ENCODE results near the gene PPM1N. TPM values are rescaled to one million over a fixed set of nuclear protein-coding genes. Genes with fewer than 3 reads are reported as not detected.

Gene PPM1N
- total and polyA plus RNA-seq, 2 of the 13 experiments (the other 11 are each of a cell fraction or from before 2014, with no cell fraction given) = 0.31 to 1.8 TPM

DNA sequence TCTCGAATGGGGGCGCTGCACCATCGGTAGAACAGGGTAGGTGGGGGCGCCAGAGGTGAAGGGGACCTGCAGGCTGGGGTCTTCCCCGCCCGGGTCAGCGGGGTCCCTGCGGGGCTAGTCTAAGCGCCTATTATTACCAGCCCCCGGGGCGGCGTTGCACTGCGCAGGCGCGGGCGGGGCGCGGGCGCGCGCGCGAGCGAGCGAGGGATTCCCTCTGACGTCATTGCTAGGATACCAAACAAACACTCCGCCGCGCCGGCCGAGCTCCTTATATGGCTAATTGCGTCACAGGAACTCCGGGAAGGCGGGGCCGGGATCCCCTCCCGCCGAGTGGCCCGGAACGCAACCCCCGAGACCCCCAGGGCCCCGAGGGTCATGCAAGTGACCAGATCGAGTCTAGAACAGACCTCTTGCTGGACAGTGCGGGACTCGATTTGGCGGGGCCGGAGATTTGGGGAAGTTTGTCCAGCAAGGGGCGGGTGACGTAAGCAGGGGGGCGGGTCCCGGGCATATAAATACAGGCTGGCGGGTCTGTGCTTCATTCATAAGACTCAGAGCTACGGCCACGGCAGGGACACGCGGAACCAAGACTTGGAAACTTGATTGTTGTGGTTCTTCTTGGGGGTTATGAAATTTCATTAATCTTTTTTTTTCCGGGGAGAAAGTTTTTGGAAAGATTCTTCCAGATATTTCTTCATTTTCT, 30.6 kb upstream of the PPM1N start, which contains the start of gene FOSB (continued):
- TF ChIP-seq, protein P1, sequence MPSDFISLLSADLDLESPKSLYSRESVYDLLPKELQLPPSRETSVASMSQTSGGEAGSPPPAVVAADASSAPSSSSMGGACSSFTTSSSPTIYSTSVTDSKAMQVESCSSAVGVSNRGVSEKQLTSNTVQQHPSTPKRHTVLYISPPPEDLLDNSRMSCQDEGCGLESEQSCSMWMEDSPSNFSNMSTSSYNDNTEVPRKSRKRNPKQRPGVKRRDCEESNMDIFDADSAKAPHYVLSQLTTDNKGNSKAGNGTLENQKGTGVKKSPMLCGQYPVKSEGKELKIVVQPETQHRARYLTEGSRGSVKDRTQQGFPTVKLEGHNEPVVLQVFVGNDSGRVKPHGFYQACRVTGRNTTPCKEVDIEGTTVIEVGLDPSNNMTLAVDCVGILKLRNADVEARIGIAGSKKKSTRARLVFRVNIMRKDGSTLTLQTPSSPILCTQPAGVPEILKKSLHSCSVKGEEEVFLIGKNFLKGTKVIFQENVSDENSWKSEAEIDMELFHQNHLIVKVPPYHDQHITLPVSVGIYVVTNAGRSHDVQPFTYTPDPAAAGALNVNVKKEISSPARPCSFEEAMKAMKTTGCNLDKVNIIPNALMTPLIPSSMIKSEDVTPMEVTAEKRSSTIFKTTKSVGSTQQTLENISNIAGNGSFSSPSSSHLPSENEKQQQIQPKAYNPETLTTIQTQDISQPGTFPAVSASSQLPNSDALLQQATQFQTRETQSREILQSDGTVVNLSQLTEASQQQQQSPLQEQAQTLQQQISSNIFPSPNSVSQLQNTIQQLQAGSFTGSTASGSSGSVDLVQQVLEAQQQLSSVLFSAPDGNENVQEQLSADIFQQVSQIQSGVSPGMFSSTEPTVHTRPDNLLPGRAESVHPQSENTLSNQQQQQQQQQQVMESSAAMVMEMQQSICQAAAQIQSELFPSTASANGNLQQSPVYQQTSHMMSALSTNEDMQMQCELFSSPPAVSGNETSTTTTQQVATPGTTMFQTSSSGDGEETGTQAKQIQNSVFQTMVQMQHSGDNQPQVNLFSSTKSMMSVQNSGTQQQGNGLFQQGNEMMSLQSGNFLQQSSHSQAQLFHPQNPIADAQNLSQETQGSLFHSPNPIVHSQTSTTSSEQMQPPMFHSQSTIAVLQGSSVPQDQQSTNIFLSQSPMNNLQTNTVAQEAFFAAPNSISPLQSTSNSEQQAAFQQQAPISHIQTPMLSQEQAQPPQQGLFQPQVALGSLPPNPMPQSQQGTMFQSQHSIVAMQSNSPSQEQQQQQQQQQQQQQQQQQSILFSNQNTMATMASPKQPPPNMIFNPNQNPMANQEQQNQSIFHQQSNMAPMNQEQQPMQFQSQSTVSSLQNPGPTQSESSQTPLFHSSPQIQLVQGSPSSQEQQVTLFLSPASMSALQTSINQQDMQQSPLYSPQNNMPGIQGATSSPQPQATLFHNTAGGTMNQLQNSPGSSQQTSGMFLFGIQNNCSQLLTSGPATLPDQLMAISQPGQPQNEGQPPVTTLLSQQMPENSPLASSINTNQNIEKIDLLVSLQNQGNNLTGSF (CRISPR knock-in tag; IDR thresholded peaks at IDR 0.05) = no peak
- TF ChIP-seq MYC (CRISPR knock-in tag; IDR thresholded peaks at IDR 0.05; ENCODE audit: borderline replicate concordance) = no peak
- no peak for TF ChIP-seq TBX3 (IDR thresholded peaks at IDR 0.05; ENCODE audit: borderline replicate concordance)
- no peak for TF ChIP-seq PCBP1 (IDR thresholded peaks at IDR 0.05; ENCODE audit: borderline replicate concordance, low read depth, low read length)
- TF ChIP-seq, protein P2, sequence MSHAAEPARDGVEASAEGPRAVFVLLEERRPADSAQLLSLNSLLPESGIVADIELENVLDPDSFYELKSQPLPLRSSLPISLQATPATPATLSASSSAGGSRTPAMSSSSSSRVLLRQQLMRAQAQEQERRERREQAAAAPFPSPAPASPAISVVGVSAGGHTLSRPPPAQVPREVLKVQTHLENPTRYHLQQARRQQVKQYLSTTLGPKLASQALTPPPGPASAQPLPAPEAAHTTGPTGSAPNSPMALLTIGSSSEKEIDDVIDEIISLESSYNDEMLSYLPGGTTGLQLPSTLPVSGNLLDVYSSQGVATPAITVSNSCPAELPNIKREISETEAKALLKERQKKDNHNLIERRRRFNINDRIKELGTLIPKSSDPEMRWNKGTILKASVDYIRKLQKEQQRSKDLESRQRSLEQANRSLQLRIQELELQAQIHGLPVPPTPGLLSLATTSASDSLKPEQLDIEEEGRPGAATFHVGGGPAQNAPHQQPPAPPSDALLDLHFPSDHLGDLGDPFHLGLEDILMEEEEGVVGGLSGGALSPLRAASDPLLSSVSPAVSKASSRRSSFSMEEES (CRISPR knock-in tag; IDR thresholded peaks at IDR 0.05) = no peak
- TF ChIP-seq, protein P3, sequence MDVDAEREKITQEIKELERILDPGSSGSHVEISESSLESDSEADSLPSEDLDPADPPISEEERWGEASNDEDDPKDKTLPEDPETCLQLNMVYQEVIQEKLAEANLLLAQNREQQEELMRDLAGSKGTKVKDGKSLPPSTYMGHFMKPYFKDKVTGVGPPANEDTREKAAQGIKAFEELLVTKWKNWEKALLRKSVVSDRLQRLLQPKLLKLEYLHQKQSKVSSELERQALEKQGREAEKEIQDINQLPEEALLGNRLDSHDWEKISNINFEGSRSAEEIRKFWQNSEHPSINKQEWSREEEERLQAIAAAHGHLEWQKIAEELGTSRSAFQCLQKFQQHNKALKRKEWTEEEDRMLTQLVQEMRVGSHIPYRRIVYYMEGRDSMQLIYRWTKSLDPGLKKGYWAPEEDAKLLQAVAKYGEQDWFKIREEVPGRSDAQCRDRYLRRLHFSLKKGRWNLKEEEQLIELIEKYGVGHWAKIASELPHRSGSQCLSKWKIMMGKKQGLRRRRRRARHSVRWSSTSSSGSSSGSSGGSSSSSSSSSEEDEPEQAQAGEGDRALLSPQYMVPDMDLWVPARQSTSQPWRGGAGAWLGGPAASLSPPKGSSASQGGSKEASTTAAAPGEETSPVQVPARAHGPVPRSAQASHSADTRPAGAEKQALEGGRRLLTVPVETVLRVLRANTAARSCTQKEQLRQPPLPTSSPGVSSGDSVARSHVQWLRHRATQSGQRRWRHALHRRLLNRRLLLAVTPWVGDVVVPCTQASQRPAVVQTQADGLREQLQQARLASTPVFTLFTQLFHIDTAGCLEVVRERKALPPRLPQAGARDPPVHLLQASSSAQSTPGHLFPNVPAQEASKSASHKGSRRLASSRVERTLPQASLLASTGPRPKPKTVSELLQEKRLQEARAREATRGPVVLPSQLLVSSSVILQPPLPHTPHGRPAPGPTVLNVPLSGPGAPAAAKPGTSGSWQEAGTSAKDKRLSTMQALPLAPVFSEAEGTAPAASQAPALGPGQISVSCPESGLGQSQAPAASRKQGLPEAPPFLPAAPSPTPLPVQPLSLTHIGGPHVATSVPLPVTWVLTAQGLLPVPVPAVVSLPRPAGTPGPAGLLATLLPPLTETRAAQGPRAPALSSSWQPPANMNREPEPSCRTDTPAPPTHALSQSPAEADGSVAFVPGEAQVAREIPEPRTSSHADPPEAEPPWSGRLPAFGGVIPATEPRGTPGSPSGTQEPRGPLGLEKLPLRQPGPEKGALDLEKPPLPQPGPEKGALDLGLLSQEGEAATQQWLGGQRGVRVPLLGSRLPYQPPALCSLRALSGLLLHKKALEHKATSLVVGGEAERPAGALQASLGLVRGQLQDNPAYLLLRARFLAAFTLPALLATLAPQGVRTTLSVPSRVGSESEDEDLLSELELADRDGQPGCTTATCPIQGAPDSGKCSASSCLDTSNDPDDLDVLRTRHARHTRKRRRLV (CRISPR knock-in tag; IDR thresholded peaks at IDR 0.05) = peak; percentile 67; the same call in 1 of the 2 replicates
- no peak for TF ChIP-seq ZNF761 (CRISPR knock-in tag; conservative IDR thresholded peaks at IDR 0.05)
- TF ChIP-seq NAIF1 (CRISPR knock-in tag; IDR thresholded peaks at IDR 0.05; ENCODE audit: borderline replicate concordance) = no peak
- TF ChIP-seq, protein P4, sequence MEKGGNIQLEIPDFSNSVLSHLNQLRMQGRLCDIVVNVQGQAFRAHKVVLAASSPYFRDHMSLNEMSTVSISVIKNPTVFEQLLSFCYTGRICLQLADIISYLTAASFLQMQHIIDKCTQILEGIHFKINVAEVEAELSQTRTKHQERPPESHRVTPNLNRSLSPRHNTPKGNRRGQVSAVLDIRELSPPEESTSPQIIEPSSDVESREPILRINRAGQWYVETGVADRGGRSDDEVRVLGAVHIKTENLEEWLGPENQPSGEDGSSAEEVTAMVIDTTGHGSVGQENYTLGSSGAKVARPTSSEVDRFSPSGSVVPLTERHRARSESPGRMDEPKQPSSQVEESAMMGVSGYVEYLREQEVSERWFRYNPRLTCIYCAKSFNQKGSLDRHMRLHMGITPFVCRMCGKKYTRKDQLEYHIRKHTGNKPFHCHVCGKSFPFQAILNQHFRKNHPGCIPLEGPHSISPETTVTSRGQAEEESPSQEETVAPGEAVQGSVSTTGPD (CRISPR knock-in tag; IDR thresholded peaks at IDR 0.05) = no peak
- peak; percentile 26 for TF ChIP-seq SKI (IDR thresholded peaks at IDR 0.05; ENCODE audit: partially characterized antibody)
- no peak for TF ChIP-seq ZNF737 (CRISPR knock-in tag; IDR thresholded peaks at IDR 0.05; ENCODE audit: borderline replicate concordance)
- TF ChIP-seq, protein P5, sequence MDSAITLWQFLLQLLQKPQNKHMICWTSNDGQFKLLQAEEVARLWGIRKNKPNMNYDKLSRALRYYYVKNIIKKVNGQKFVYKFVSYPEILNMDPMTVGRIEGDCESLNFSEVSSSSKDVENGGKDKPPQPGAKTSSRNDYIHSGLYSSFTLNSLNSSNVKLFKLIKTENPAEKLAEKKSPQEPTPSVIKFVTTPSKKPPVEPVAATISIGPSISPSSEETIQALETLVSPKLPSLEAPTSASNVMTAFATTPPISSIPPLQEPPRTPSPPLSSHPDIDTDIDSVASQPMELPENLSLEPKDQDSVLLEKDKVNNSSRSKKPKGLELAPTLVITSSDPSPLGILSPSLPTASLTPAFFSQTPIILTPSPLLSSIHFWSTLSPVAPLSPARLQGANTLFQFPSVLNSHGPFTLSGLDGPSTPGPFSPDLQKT (CRISPR knock-in tag; IDR thresholded peaks at IDR 0.05; ENCODE audit: borderline replicate concordance) = no peak
